Umbilical cord (tissue), 2 donors: ENCODE results near the gene CPTP. TPM values are rescaled to one million over a fixed set of nuclear protein-coding genes. Genes with fewer than 3 reads are reported as not detected.
"Not testable (repeated sequence)": the region's sequence is repeated elsewhere in the genome, so short reads cannot be mapped to it uniquely, and the experiment has no call there.

Experiments used
- DNase-seq: peaks from one replicate; pipeline ENCODE4 v3.0.0-alpha.2; 2015; ENCODE audit warnings: low spot score
- total RNA-seq: library from RNA; depleted of rRNA; stranded (reverse); fragments of >200 nt; gene quantifications from one replicate; pipeline ENCODE4 v1.2.3, GENCODE V29; 2014; ENCODE audit warnings: low replicate concordance; ENCODE audit not compliant: insufficient read depth

CPTP gene
- total RNA-seq, 1 donor from 2014 or later: 3.4 TPM

GRCh38 chr1:1306661-1307260, 17.8 kb upstream of the CPTP start:
- DNase-seq: no peak

GRCh38 chr1:1307261-1307922, 17.2 kb upstream of the CPTP start:
- DNase-seq: peak; percentile 43

GRCh38 chr1:1307923-1308755, 16.5 kb upstream of the CPTP start, which contains the start of the genes ACAP3 and PUSL1:
TSS of gene ACAP3 (minus strand) at chr1:1307930. CDS start at chr1:1307815, 115 bp downstream.
TSS of gene PUSL1 (plus strand) at chr1:1308597. CDS start at chr1:1308644, 47 bp downstream.
- DNase-seq: peak; percentile 94

- DNase-seq: peak; percentile 31
These were observed 15.8 kb upstream of the CPTP start for GRCh38 chr1:1308756-1309250.

GRCh38 chr1:1309251-1310108, 15.1 kb upstream of the CPTP start:
- DNase-seq: no peak

- no peak for DNase-seq
These were observed 14.6 kb upstream of the CPTP start for GRCh38 chr1:1310109-1310385.

GRCh38 chr1:1310476-1311053, 14.0 kb upstream of the CPTP start:
- DNase-seq: no peak

- no peak for DNase-seq
These were observed 13.2 kb upstream of the CPTP start for GRCh38 chr1:1311107-1312104.

- no peak for DNase-seq
These were observed 11.9 kb upstream of the CPTP start for GRCh38 chr1:1312450-1313314.

GRCh38 chr1:1313500-1314236, 10.9 kb upstream of the CPTP start:
- DNase-seq: no peak

GRCh38 chr1:1314237-1314586, 10.4 kb upstream of the CPTP start:
- no peak for DNase-seq

GRCh38 chr1:1314678-1315335, 9.8 kb upstream of the CPTP start:
- DNase-seq: no peak

- no peak for DNase-seq
These were observed 9.1 kb upstream of the CPTP start for GRCh38 chr1:1315435-1315954.

GRCh38 chr1:1316199-1316598, 8.4 kb upstream of the CPTP start:
- DNase-seq: not testable (repeated sequence)

GRCh38 chr1:1317420-1317819, 7.2 kb upstream of the CPTP start:
- no peak for DNase-seq

GRCh38 chr1:1318131-1318652, 6.4 kb upstream of the CPTP start:
- DNase-seq: peak; percentile 90
